Uterus (tissue), 4 donors: ENCODE results near the gene IBA57. TPM values are rescaled to one million over a fixed set of nuclear protein-coding genes. Genes with fewer than 3 reads are reported as not detected.
"Not testable (repeated sequence)": the region's sequence is repeated elsewhere in the genome, so short reads cannot be mapped to it uniquely, and the experiment has no call there.

Experiments used
- DNase-seq, 2 donors: peaks; one replicate each; pipeline ENCODE4 v3.0.0-alpha.2; 2019 to 2020
- H3K27ac ChIP-seq, 2 donors: fragments of 200-600 bp; sonication (generic); 1 replicate in 1 of 2; 2 replicates in 1 of 2; pipeline ENCODE4 v1.5.1; 2016 to 2018
- H3K27me3 ChIP-seq, 2 donors: fragments of 200-600 bp; sonication (generic); one replicate each; pipeline ENCODE4 v1.5.1; 2018 to 2019; ENCODE audit warnings: control low read depth in 1 of 2
- H3K36me3 ChIP-seq, 2 donors: fragments of 200-600 bp; sonication (generic); one replicate each; pipeline ENCODE4 v1.5.1; 2019; ENCODE audit warnings: control low read depth in 1 of 2
- H3K4me1 ChIP-seq, 2 donors: fragments of 200-600 bp; sonication (generic); one replicate each; pipeline ENCODE4 v1.5.1; 2018 to 2019; ENCODE audit warnings: control low read depth in 1 of 2
- H3K4me3 ChIP-seq, 2 donors: fragments of 200-600 bp; sonication (generic); 1 replicate in 1 of 2; 2 replicates in 1 of 2; pipeline ENCODE4 v1.5.1; 2018 to 2019; ENCODE audit warnings: mild to moderate bottlenecking in 1 of 2
- H3K9me3 ChIP-seq, 2 donors: fragments of 200-600 bp; sonication (generic); one replicate each; pipeline ENCODE4 v1.5.1; 2019; ENCODE audit warnings: control low read depth in 1 of 2
- POLR2A ChIP-seq, 2 donors: fragments of 450-650 bp; IDR thresholded peaks; one replicate each; pipeline ENCODE4 v1.6.1; 2016; ENCODE audit warnings: antibody characterized with exemption in 2 of 2, mild to moderate bottlenecking in 1 of 2, moderate library complexity in 1 of 2
- intact Hi-C: fragments of 100-400 bp; cut with DNase I; formaldehyde crosslinking; loops from one replicate; pipeline ENCODE4 v1.15.1; 2023; ENCODE audit warnings: low total_unique reads
- small RNA-seq: library from RNA; depleted of rRNA; stranded (forward); fragments of <200 nt; gene quantifications from one replicate; pipeline ENCODE3, GENCODE V24; 2016
- total RNA-seq, 4 donors: library from RNA; depleted of rRNA in 3 of 4; stranded (reverse); fragments of >200 nt in 3 of 4; gene quantifications; one replicate each; pipeline versions ENCODE4 v1.1.0 to v1.2.4, GENCODE V29; 2014 to 2023
- TF ChIP-seq, protein P1 (sequence below), 4 experiments: fragments of 200-600 bp in 2 of 4; fragments of 450-650 bp in 2 of 4; sonication (generic) in 2 of 4; IDR thresholded peaks; one replicate each; pipeline ENCODE4 v1.5.1; 2016 to 2019; ENCODE audit warnings: antibody characterized with exemption in 4 of 4, mild to moderate bottlenecking in 2 of 4, moderate library complexity in 1 of 4
- donor health status: DM: yes; HTN: yes; CAD: no.

IBA57 gene
- total RNA-seq, 4 donors from 2014 or later = 3.3 to 13.5 (median 7.5) TPM

DNA sequence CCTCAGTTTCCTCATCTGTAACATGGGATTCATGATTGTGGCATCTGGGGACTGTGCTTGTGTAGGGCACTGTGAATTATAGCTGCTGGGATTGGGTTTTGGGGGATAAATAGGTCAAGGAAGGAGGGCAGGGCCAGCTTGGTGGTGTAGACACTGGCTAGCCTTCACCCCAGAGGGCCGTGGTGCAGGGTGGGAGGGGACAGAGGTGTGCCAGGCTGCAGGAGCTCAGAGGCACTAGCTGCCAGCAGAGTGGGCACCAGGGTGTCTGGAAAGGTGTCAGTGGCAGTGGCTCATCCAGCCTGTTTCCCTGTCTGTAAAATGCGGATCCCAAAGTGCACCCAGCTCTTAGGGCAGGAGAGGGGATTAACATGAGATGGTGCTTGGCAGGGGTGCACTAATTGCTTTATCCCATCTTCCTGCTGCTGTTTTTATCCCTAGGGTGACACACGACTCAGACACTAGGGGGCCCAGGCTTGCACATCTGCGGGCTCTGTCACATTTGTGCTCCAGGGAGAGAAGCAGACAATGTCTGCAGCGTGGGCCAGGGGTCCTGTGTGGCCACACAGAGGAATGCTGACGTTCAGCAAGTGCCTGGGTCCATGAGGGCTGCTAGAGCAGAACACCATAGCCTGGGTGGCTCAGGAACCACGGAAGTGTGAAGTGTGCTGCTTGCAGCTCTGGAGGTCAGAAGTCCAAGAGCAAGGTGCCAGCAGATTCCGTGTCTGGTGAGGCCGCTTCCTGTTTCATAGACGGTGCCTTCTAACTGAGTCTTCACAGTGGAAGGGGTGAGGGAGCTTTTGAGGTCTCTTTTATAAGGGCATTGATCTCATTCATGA, 61.6 kb downstream of the IBA57 start:
- H3K4me3 ChIP-seq = no peak overlapping the region
- no peaks in the 10 kb centered on the region for H3K27me3 ChIP-seq
- H3K4me1 ChIP-seq = no peaks in the 10 kb centered on the region
- H3K9me3 ChIP-seq = peaks cover 0 to 9% of the 10 kb centered on the region in 2 donors
- no peaks in the 10 kb centered on the region for H3K36me3 ChIP-seq
- no peak for DNase-seq
- TF ChIP-seq, protein P1, sequence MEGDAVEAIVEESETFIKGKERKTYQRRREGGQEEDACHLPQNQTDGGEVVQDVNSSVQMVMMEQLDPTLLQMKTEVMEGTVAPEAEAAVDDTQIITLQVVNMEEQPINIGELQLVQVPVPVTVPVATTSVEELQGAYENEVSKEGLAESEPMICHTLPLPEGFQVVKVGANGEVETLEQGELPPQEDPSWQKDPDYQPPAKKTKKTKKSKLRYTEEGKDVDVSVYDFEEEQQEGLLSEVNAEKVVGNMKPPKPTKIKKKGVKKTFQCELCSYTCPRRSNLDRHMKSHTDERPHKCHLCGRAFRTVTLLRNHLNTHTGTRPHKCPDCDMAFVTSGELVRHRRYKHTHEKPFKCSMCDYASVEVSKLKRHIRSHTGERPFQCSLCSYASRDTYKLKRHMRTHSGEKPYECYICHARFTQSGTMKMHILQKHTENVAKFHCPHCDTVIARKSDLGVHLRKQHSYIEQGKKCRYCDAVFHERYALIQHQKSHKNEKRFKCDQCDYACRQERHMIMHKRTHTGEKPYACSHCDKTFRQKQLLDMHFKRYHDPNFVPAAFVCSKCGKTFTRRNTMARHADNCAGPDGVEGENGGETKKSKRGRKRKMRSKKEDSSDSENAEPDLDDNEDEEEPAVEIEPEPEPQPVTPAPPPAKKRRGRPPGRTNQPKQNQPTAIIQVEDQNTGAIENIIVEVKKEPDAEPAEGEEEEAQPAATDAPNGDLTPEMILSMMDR (IDR thresholded peaks at IDR 0.05) = no peak
- no peak for TF ChIP-seq POLR2A (IDR thresholded peaks at IDR 0.05)
- H3K27ac ChIP-seq = no peak overlapping the region
- intact Hi-C loops = no loop called here

DNA sequence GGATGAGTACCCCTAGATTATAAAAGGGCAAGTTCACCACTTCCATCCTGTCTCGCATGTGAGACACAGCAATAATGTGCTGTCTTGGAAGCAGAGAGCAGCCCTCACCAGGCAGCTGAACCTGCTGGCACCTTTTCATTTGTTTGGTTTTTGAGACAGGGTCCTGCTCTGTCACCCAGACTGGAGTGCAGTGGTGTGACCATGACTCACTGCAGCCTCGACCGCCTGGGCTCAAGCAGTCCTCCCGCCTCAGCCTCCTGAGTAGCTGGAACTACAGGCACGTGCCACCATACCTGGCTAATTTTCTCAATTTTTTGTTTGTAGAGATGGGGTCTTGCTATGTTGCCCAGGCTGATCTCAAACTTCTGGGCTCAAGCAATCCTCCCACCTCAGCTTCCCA, 62.5 kb downstream of the IBA57 start:
- H3K27ac ChIP-seq, H3K27me3 ChIP-seq, H3K9me3 ChIP-seq, intact Hi-C loops, H3K36me3 ChIP-seq, DNase-seq, H3K4me3 ChIP-seq, H3K4me1 ChIP-seq: not testable (repeated sequence)

- no peak for TF ChIP-seq POLR2A (IDR thresholded peaks at IDR 0.05)
- TF ChIP-seq, protein P1 (IDR thresholded peaks at IDR 0.05) = no peak
Measured at GRCh38 chr1:228228601-228229074, 63.0 kb downstream of the IBA57 start.

GRCh38 chr1:228231189-228231588, 65.6 kb downstream of the IBA57 start:
- no peak for DNase-seq
- Histone ChIP-seq H3K27ac (no peak overlapping the region), H3K27me3 (no peaks in the 10 kb centered on the region), H3K36me3 (no peaks in the 10 kb centered on the region), H3K4me3 (no peak overlapping the region), H3K9me3 (peaks cover 0 to 2% of the 10 kb centered on the region in 2 donors), H3K4me1 (no peaks in the 10 kb centered on the region)
- intact Hi-C loops = no loop called here
- TF ChIP-seq, protein P1 (IDR thresholded peaks at IDR 0.05) = no peak
- TF ChIP-seq POLR2A (IDR thresholded peaks at IDR 0.05) = no peak

More at GRCh38 chr1:228228601-228229074, 63.0 kb downstream of the IBA57 start:
- Histone ChIP-seq H3K9me3 (peaks cover 0 to 9% of the 10 kb centered on the region in 2 donors), H3K27me3 (no peaks in the 10 kb centered on the region), H3K4me3 (no peak overlapping the region), H3K4me1 (no peaks in the 10 kb centered on the region), H3K36me3 (no peaks in the 10 kb centered on the region), H3K27ac (no peak overlapping the region)
- DNase-seq = no peak
- intact Hi-C loops = no loop called here

Small RNAs within 50 kb of the gene (small RNA-seq; reads per million reads assigned to genes)
- gene AL359510.1 = not detected

Other genes starting within 250 kb of the IBA57 start
- 1 to 10 TPM in 3 of 4 donors, not detected in 1; 2.4 to 6.8 (median 4.4) TPM for gene WNT9A, start 217.9 kb upstream of the IBA57 start, total RNA-seq
- not detected for gene WNT3A, start 158.8 kb upstream of the IBA57 start, total RNA-seq
- gene ARF1, start 83.1 kb upstream of the IBA57 start, total RNA-seq = 100 to 1,000 TPM; 165 to 340 (median 203) TPM
- 10 to 100 TPM in 3 of 4 donors, not detected in 1; 10.6 to 18.6 (median 12.6) TPM for gene C1orf35, start 62.5 kb upstream of the IBA57 start, total RNA-seq
- gene MRPL55, start 56.5 kb upstream of the IBA57 start, total RNA-seq = 10 to 100 TPM; 19.4 to 43.4 (median 33.6) TPM
- gene GUK1, start 25.5 kb upstream of the IBA57 start, total RNA-seq = 100 to 1,000 TPM; 124 to 406 (median 289) TPM
- gene GJC2, start 15.9 kb upstream of the IBA57 start, total RNA-seq = 10 to 100 TPM in 2 of 4 donors, 1 to 10 TPM in 2; 2.6 to 25.8 (median 10.7) TPM
- gene OBSCN, start 42.2 kb downstream of the IBA57 start, total RNA-seq = 10 to 100 TPM in 2 of 4 donors, 1 to 10 TPM in 2; 5.9 to 53.2 (median 22.4) TPM
- 10 to 100 TPM in 2 of 4 donors, 1 to 10 TPM in 2; 3.3 to 20.9 (median 11.7) TPM for gene TRIM11, start 241.0 kb downstream of the IBA57 start, total RNA-seq